ENCODE data around the gene LONRF3. TPM values are rescaled to one million over a fixed set of nuclear protein-coding genes. Genes with fewer than 3 reads are reported as not detected.

Gene LONRF3
- total and polyA plus RNA-seq, 2 experiments from 2014 or later, result 0.54 TPM; not detected in 1

DNA sequence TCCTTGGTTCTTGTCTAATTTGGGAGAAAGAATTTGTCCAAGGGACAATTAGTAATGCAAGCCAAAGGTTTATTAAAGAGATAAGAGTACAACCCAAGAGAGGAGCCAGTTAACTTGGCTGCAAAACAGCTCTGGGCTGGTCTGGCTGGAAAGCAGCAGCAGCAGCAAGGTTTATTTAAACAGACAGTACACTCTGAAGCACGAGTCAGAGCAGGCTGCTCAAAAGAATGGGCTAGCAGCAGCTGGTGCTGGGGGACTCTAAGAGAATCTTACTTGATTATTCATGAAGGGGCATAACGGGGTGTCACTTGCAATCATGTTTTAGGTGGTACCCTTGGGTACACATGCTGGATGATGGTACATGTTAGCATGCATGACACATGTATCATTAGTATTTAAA is 81.3 kb downstream of the LONRF3 start:
- Histone ChIP-seq H3K4me2 (ENCODE audit: unreplicated experiment) (no peak overlapping the region), H3K27me3 (replicated peaks; ENCODE audit: insufficient read depth) (no peaks in the 10 kb centered on the region), H3K27ac (no peak overlapping the region), H3K9me3 (ENCODE audit: low read depth) (no peaks in the 10 kb centered on the region), H2AFZ (no peak overlapping the region), H3F3A (ENCODE audit: insufficient read depth) (no peaks in the 10 kb centered on the region), H3K79me2 (ENCODE audit: insufficient read depth) (no peaks in the 10 kb centered on the region), H4K20me1 (ENCODE audit: insufficient read depth) (no peaks in the 10 kb centered on the region), H3K4me1 (ENCODE audit: insufficient read depth) (no peaks in the 10 kb centered on the region), H3K9ac (no peak overlapping the region), H3K36me3 (ENCODE audit: low read depth) (no peaks in the 10 kb centered on the region), H3K4me3 (no peak overlapping the region), H3K9me2 (ENCODE audit: insufficient read depth) (no peaks in the 10 kb centered on the region)
- TF ChIP-seq EZH2 (IDR thresholded peaks at IDR 0.05; ENCODE audit: insufficient read depth, poor library complexity, severe bottlenecking) (no peak), EZH2phosphoT487 (IDR thresholded peaks at IDR 0.05; ENCODE audit: insufficient read depth, low read depth) (no peak)
- in situ Hi-C loops (cut with MboI), result no loop called here
- DNase-seq, result peak; percentile 18
- WGBS, 2 experiments (ENCODE audit: low coverage in 1 of 2, low lambda C conversion rate in 2 of 2, missing lambda C conversion rate in 2 of 2), result 61 to 67% methylated on average over 2 of the region's 2 CpGs

DNA sequence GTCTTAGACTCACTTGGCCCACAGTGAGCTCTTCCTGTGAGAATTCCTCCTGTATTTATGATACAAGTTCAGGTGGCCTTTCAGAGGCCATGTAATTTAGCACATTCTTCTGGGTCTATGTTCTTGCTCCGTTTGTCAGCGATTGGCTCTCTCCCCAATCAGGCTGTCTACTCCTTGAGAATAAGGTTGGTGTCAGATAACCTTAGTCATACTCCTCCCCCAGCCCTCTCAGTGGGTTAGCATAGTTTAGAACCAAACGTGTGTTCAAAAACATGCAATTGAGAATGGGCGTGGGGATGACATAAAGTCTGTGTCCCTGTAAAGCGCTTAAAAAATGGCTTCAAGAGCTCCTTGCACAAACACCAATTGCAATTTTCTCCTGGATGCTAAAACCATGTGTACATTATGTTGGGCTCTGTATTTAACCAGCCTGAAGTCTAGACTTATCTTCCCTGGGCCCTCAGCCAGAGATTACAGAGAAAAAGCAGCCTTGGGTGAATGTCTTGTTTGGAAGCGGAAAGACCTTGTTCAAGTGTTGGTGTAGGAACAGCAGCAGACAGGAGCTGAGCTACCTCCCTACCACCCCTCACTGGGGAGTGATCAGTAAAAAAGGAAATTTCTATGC is 88.4 kb downstream of the LONRF3 start:
- H3K9me3 ChIP-seq (ENCODE audit: low read depth), result no peaks in the 10 kb centered on the region
- no peaks in the 10 kb centered on the region for H3K4me1 ChIP-seq (ENCODE audit: insufficient read depth)
- no peak overlapping the region for H2AFZ ChIP-seq
- no peak overlapping the region for H3K27ac ChIP-seq
- H3K4me2 ChIP-seq (ENCODE audit: unreplicated experiment), result no peak overlapping the region
- H3K9me2 ChIP-seq (ENCODE audit: insufficient read depth), result no peaks in the 10 kb centered on the region
- H4K20me1 ChIP-seq (ENCODE audit: insufficient read depth), result no peaks in the 10 kb centered on the region
- no peak for DNase-seq
- H3K27me3 ChIP-seq (replicated peaks; ENCODE audit: insufficient read depth), result no peaks in the 10 kb centered on the region
- no peaks in the 10 kb centered on the region for H3F3A ChIP-seq (ENCODE audit: insufficient read depth)
- TF ChIP-seq EZH2phosphoT487 (IDR thresholded peaks at IDR 0.05; ENCODE audit: insufficient read depth, low read depth), result no peak
- no peak for TF ChIP-seq EZH2 (IDR thresholded peaks at IDR 0.05; ENCODE audit: insufficient read depth, poor library complexity, severe bottlenecking)
- no peak overlapping the region for H3K9ac ChIP-seq
- in situ Hi-C loops (cut with MboI), result loop anchor here (10.0 kb wide), 1 partner anchor 218 kb away; no protein-coding TSS in a partner anchor
- WGBS, 2 experiments (ENCODE audit: low coverage in 1 of 2, low lambda C conversion rate in 2 of 2, missing lambda C conversion rate in 2 of 2), result 79% methylated on average over 6 of the region's 6 CpGs
- H3K4me3 ChIP-seq, result no peak overlapping the region
- no peaks in the 10 kb centered on the region for H3K79me2 ChIP-seq (ENCODE audit: insufficient read depth)
- H3K36me3 ChIP-seq (ENCODE audit: low read depth), result no peaks in the 10 kb centered on the region

DNA sequence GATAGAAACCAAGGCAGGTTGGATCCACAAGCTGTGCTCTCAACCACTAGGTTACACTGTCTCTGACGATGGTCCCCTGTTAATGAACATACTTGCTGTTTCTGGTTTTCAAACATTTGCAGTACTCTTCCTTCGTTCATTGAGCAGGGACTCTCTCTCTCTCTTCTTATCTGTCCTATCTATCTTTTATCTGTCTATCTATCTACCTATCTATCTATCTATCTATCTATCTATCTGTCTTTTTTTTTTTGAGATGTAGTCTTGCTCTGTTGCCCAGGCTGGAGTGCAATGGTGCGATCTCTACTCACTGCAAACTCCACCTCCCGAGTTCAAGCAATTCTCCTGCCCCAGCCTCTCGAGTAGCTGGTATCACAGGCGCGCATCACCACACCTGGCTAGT is 89.0 kb downstream of the LONRF3 start:
- Histone ChIP-seq H3F3A (ENCODE audit: insufficient read depth) (no peaks in the 10 kb centered on the region), H3K4me3 (no peak overlapping the region), H3K9me3 (ENCODE audit: low read depth) (no peaks in the 10 kb centered on the region), H3K27me3 (replicated peaks; ENCODE audit: insufficient read depth) (no peaks in the 10 kb centered on the region), H4K20me1 (ENCODE audit: insufficient read depth) (no peaks in the 10 kb centered on the region), H3K4me1 (ENCODE audit: insufficient read depth) (no peaks in the 10 kb centered on the region), H3K9me2 (ENCODE audit: insufficient read depth) (no peaks in the 10 kb centered on the region), H3K27ac (no peak overlapping the region), H3K79me2 (ENCODE audit: insufficient read depth) (no peaks in the 10 kb centered on the region), H2AFZ (no peak overlapping the region), H3K4me2 (ENCODE audit: unreplicated experiment) (no peak overlapping the region), H3K36me3 (ENCODE audit: low read depth) (no peaks in the 10 kb centered on the region), H3K9ac (no peak overlapping the region)
- no peak for TF ChIP-seq EZH2 (IDR thresholded peaks at IDR 0.05; ENCODE audit: insufficient read depth, poor library complexity, severe bottlenecking)
- TF ChIP-seq EZH2phosphoT487 (IDR thresholded peaks at IDR 0.05; ENCODE audit: insufficient read depth, low read depth), result no peak
- 97 to 99% methylated on average over 7 of the region's 7 CpGs for WGBS, 2 experiments (ENCODE audit: low coverage in 1 of 2, low lambda C conversion rate in 2 of 2, missing lambda C conversion rate in 2 of 2)
- DNase-seq, result no peak
- in situ Hi-C loops (cut with MboI), result loop anchor here (10.0 kb wide), 1 partner anchor 219 kb away; no protein-coding TSS in a partner anchor

DNA sequence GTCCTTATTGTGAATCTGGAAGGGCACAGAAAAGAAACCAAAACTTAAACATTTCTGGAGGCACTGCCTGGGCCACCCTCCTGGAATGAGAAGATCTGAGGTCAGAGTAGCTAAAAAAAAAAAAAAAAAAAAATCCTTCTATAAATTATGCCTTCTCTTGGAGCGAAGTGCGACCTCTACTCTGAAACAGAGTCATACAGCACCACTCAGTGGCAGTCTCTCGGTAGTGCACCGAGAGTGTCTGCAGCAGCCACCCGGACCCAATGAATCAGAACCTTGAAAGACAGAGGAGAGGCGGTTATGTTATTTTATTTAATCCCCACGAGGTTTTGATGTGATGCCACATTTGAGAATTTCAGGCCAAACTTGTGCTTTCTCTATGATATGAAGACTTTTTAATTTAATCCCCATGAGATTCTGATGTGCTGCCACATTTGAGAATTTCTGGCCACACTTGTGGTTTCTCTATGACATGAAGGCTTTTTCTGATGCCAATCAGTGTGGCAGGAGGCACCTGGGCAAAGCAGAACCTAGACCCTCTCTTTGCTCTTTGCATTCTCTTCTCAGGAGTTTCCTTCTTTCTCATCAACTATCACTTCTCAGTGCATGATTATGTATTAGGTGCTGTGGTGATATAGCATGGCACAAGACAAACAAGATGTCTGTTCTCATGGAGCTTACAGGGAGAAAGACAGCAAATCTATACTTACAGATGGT is 92.8 kb downstream of the LONRF3 start:
- no peak overlapping the region for H3K9ac ChIP-seq
- H3K79me2 ChIP-seq (ENCODE audit: insufficient read depth), result no peaks in the 10 kb centered on the region
- in situ Hi-C loops (cut with MboI), result loop anchor here (5.0 to 10.0 kb wide), 2 partner anchors 60 to 222 kb away; no protein-coding TSS in a partner anchor
- no peaks in the 10 kb centered on the region for H3K9me2 ChIP-seq (ENCODE audit: insufficient read depth)
- no peaks in the 10 kb centered on the region for H3K36me3 ChIP-seq (ENCODE audit: low read depth)
- H3F3A ChIP-seq (ENCODE audit: insufficient read depth), result no peaks in the 10 kb centered on the region
- H4K20me1 ChIP-seq (ENCODE audit: insufficient read depth), result no peaks in the 10 kb centered on the region
- no peak overlapping the region for H3K4me2 ChIP-seq (ENCODE audit: unreplicated experiment)
- 1 to 3% methylated on average over 7 of the region's 7 CpGs for WGBS, 2 experiments (ENCODE audit: low coverage in 1 of 2, low lambda C conversion rate in 2 of 2, missing lambda C conversion rate in 2 of 2)
- H3K27ac ChIP-seq, result no peak overlapping the region
- H2AFZ ChIP-seq, result no peak overlapping the region
- TF ChIP-seq EZH2 (IDR thresholded peaks at IDR 0.05; ENCODE audit: insufficient read depth, poor library complexity, severe bottlenecking) (no peak), EZH2phosphoT487 (IDR thresholded peaks at IDR 0.05; ENCODE audit: insufficient read depth, low read depth) (no peak)
- H3K4me1 ChIP-seq (ENCODE audit: insufficient read depth), result no peaks in the 10 kb centered on the region
- no peaks in the 10 kb centered on the region for H3K27me3 ChIP-seq (replicated peaks; ENCODE audit: insufficient read depth)
- DNase-seq, result peak; percentile 80
- no peak overlapping the region for H3K4me3 ChIP-seq
- H3K9me3 ChIP-seq (ENCODE audit: low read depth), result no peaks in the 10 kb centered on the region

Other genes starting within 250 kb of the LONRF3 start
- gene IL13RA1, start 247.0 kb upstream of the LONRF3 start, total RNA-seq (2014; rRNA removed; shearing (Covaris generic)), result 51.2 and 55.8 TPM in 2 replicates
- 47.2 and 47.9 TPM in 2 replicates for gene IL13RA1, start 247.0 kb upstream of the LONRF3 start, polyA plus RNA-seq (2016; fragmentation: Nextera tagmentation; extraction: Ambion mirVana)
- gene ZCCHC12, start 150.8 kb upstream of the LONRF3 start, total RNA-seq (2014; rRNA removed; shearing (Covaris generic)), result not detected in 2 replicates
- not detected in 2 replicates for gene ZCCHC12, start 150.8 kb upstream of the LONRF3 start, polyA plus RNA-seq (2016; fragmentation: Nextera tagmentation; extraction: Ambion mirVana)
- gene CT47C1, start 98.4 kb downstream of the LONRF3 start, total RNA-seq (2014; rRNA removed; shearing (Covaris generic)), result not detected in 2 replicates
- not detected in 2 replicates for gene CT47C1, start 98.4 kb downstream of the LONRF3 start, polyA plus RNA-seq (2016; fragmentation: Nextera tagmentation; extraction: Ambion mirVana)
- not detected in 2 replicates for gene KIAA1210, start 153.2 kb downstream of the LONRF3 start, total RNA-seq (2014; rRNA removed; shearing (Covaris generic))
- gene KIAA1210, start 153.2 kb downstream of the LONRF3 start, polyA plus RNA-seq (2016; fragmentation: Nextera tagmentation; extraction: Ambion mirVana), result not detected in 2 replicates

Measured in GM23248 (cell line).